ENCODE measurements around the gene MGAT5.
A peak's percentile ranks its signal among the peaks of the same experiment; 100 is the strongest.

Gene MGAT5

DNA sequence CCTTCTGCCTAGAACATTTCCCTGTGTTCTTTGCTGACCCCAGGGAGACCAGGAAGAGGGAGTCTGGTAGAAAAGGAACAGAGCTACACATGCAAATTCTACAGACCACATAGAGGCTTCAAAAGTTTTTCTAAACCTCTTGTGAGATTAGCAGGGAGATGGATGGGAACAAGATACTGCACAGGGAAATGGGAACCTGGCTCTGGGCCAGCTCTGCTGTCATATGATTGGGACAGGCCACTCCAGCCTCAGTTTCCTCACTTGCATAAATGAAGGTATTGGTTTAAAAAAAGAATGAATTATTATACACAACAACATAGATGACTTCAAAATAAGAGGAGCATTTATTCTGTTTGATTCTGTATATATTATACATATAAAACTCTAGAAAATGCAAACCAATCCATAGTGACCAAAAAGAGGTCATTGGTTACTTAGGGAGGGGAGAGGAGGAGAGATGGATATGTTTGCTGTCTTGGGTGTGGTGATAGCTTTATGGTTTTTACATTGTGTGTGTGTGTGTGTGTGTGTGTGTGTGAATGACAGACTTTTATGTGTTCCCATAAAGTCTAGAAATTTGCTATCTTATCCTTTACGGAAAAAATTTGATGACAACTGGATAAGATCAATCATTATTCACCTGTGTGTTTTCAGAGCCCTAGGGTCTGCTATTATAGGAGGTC, 115.5 kb downstream of the MGAT5 start:
- no peak for DNase-seq (ENCODE audit: low spot score)

GRCh38 chr2:134370655-134371445, 117.0 kb downstream of the MGAT5 start:
- DNase-seq (ENCODE audit: low spot score) = no peak

- no peak for DNase-seq (ENCODE audit: low spot score)
These were observed 118.3 kb downstream of the MGAT5 start for GRCh38 chr2:134372141-134372540.

- DNase-seq (ENCODE audit: low spot score) = no peak
These were observed 118.8 kb downstream of the MGAT5 start for GRCh38 chr2:134372611-134373131.

- peak; percentile 56 for DNase-seq (ENCODE audit: low spot score)
These were observed 122.1 kb downstream of the MGAT5 start for GRCh38 chr2:134375935-134376334.

DNA sequence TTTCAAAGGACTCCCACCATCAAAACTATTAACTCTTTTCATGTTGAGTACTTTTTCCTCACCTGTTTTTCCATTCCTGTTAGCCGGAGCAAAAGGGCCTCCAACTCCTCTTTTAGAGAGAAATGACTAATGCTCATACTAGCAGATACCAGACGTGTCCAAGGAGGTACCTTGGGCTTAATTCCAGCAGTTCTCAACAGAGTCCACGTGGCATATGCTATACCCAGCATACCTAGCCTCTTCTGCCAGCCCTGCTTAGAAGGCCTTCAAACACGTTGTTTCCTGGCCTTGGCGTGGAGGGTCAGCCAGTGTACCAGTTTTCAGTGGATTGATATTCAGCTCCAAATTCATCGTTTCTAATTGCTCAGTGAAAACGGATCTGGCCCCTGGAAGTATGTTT, 123.9 kb downstream of the MGAT5 start:
- DNase-seq (ENCODE audit: low spot score) = no peak

GRCh38 chr2:134379293-134379692, 125.4 kb downstream of the MGAT5 start:
- no peak for DNase-seq (ENCODE audit: low spot score)

GRCh38 chr2:134379722-134380121, 125.8 kb downstream of the MGAT5 start:
- DNase-seq (ENCODE audit: low spot score) = no peak

DNA sequence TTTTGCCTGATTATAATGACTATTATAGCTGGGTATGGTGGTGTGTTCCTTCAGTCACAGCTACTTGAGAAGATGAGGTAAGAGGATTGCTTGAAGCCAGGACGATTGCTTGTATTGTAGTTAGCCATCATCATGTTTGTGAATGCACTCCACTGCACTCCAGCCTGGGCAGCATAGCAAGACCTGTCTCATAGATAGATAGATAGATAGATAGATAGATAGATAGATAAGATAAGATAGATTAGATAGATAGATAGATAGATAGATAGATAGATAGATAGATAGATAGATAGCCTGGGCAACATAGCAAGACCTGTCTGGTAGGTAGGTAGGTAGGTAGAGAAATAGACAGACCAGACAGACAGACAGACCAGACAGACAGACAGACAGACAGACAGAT, 127.3 kb downstream of the MGAT5 start:
- no peak for DNase-seq (ENCODE audit: low spot score)

- DNase-seq (ENCODE audit: low spot score) = no peak
These were observed 130.3 kb downstream of the MGAT5 start for GRCh38 chr2:134384131-134384530.

DNA sequence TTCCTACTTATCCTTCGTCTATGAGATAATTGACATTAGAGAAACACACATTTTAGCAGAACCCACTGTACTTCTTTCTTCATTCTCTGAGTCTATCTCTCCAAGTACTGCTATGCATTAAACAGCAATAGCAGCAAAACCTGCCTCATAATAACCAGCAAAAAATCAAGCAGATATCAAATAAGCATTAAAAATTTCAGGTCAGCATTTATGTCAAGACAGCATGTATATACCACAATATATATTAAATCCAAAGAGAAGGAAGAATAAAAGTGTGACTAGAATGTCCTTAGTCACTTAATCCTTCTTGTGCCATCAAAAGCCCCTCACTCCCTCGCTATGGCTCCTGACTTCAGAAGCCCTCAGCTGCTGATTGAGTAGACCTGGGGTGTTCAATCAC, 131.3 kb downstream of the MGAT5 start:
- no peak for DNase-seq (ENCODE audit: low spot score)

GRCh38 chr2:134386310-134386709, 132.4 kb downstream of the MGAT5 start:
- no peak for DNase-seq (ENCODE audit: low spot score)

DNA sequence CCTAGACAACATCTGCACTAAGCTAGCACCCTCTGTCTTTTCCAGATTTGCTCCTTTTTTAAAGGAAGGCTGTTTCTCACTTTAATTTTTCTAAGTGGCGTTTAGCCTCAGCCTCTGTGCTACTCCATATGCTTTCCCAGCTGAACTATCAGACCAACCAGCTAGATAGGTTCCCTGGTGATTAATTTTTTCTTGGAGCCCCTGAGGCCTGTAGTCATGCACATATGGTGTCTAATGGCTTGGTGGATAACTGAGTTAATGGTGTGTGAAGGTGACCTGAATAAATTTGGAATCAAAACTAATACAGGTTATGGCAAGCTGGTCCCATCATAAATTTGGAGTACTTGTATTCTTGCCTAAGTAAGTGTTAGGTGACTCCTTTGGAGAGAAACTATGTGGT, 135.5 kb downstream of the MGAT5 start:
- DNase-seq (ENCODE audit: low spot score) = no peak

GRCh38 chr2:134391751-134392160, 137.9 kb downstream of the MGAT5 start:
- DNase-seq (ENCODE audit: low spot score) = no peak

DNA sequence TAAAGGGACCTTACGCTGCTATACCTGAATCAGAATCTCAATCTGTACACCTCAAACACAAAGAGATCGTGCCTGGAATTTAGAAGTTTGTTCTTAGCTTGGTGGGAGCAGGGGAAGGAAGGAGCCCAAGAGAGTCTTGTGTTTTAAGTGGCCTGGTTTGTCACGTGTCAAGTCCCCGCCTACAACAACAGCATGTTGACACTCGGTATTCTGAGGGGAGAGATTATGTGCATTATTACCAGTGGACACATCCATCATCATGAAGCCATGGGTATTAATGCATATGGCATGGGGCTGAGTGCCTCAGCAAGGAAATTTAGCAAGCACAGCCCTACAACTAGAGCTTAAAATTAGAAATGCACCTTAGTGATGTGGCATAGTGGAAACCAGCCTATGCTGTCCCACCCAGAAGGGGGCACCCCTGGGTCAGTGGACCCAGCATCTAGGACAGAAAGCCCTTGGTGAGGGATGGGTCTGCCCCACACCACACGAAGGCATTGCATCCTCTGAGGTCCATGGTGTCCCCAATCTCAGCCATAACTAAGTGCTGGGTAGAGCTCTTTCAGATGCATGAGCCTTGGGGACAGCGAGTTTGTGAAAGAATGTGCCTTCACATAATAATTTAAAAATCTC, 138.7 kb downstream of the MGAT5 start:
- DNase-seq (ENCODE audit: low spot score) = no peak

- DNase-seq (ENCODE audit: low spot score) = no peak
These were observed 139.2 kb downstream of the MGAT5 start for GRCh38 chr2:134393075-134393461.

DNA sequence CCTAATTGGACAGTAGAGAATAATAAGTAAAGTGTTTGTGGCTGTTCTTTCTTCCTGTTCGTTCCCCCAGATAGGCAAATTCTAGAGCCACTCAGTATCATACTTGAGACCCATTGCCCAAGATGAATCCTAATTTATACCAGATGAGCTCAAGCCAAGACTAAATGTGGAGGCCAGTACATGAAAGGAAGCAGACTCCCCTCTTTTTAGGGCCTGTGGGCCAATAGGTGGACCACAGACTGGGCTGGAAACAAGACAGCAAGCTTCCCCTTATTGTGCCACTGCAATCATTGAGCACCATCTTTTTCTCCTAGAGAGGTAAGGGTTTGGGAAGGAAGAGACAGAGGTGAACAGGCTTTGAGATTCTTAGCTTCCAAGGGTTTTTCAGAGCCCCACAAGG, 141.9 kb downstream of the MGAT5 start:
- no peak for DNase-seq (ENCODE audit: low spot score)

DNA sequence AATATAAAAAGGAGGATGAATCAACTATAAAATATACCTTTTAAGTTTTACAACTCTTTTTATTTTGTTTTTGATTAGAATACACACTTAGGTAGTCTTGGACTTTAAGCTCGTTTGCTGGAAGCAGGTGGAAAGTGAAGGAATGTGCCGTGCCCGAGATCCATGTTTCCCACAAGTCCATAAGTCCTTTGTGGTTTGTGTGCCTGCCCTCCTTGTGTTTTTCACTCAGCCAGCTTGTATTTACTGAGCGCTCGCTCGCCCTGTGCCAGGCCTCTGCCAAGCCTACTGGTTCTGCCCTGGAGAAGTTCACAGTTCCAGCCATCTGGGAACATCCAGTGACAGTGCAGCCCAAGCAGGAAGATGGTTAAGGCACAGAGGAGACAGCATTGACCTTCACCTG, 142.6 kb downstream of the MGAT5 start:
- DNase-seq (ENCODE audit: low spot score) = no peak

DNA sequence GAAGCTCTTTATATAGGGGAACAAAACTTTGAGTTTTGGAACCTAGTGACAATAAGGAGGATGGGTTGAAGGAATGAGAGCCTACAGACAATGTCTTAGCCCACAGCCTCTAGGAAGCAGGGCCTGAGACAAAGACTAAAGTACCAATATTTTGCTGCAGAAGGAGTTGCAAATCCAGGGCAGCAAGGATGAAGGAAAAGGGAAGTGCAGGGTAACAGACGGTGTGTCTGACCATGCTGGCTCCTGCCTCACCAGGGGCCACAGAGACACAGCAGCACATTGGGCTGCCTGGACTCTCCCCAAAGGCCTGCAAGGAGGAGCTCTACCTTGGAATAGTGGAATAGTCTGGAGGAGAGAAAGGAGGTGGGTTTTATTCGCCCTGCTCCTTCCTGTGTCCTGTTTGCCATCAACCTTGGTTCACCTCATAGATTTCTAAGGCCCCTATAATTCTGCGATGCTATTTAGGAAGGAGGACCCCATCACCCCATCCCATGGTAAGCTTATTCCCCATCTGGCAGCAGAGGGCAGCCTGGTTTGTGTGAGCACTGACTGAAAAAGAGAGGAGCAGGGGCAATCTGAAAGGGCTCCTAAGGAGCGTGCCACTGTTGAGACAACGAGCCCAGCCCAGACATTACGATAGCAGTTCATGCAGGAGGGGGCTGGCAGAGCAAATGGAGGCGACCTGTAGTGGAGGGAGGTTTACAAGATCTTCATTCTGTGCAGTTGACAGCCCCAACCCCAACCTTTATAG, 143.4 kb downstream of the MGAT5 start:
- no peak for DNase-seq (ENCODE audit: low spot score)

GRCh38 chr2:134398300-134398699, 144.4 kb downstream of the MGAT5 start:
- DNase-seq (ENCODE audit: low spot score) = no peak

DNA sequence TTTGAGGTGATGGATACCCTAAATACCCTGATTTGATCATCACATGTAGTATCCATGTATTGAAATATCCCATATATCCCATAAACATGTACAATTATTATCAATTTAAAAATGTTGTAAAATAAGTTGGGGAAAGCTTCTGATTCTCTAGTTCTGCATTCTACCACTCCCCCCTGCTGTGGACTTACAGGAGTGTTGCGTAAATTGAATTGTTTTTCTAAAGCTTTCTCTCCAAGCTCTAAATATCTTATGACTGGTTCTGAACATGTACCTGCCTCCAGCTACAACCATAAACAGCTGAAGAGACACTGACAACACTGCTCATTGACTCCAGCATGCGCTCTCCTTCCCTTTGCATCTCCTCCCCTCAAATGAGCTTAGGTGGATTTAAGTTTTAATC, 145.2 kb downstream of the MGAT5 start:
- DNase-seq (ENCODE audit: low spot score) = no peak

DNA sequence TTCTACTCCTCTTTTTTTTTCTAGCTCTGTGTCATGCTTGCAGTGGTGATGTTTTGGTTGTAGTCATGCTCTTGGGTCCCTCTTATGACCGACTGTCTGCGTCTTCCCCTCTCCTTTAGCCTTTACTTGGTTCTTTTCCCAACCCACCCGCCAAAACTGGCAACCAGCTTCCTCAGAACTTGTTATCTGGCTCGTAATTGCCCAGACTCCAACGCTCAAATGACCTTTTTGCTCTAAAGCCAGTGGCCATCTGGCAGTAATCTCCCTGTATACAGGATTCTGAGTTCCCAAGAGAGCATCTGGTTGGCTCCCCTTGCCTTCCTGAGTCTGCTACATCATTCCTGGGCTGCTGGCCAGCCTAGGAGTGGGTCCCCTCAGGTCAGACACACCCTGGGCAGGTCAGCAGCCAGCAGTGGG, 147.2 kb downstream of the MGAT5 start:
- DNase-seq (ENCODE audit: low spot score) = no peak

All from HuH-7 (cell line).